HL-60 (cell line): ENCODE results near the gene ERGIC1.

ENCODE experiments used
- DNase-seq, 2 experiments: peaks; one replicate each; pipeline ENCODE4 v3.0.0-alpha.2; 2010 to 2020; ENCODE audit warnings: low read depth in 1 of 2, low spot score in 1 of 2
- H3K27ac ChIP-seq: fragments of 250-450 bp; sonication (Bioruptor Pico); replicated peaks from 2 replicates; pipeline ENCODE4 v1.5.1; 2020; ENCODE audit warnings: mild to moderate bottlenecking, moderate library complexity
- H3K27me3 ChIP-seq: fragments of 250-450 bp; sonication (Bioruptor Pico); 2 replicates; pipeline ENCODE4 v1.5.1; 2021; ENCODE audit warnings: mild to moderate bottlenecking, moderate library complexity; ENCODE audit not compliant: insufficient read depth, poor library complexity, severe bottlenecking
- H3K4me3 ChIP-seq: replicated peaks from 2 replicates; pipeline ENCODE4 v1.5.1; 2011; ENCODE audit warnings: mild to moderate bottlenecking, control low read depth, low read length; ENCODE audit not compliant: insufficient read depth
- GABPA ChIP-seq: IDR thresholded peaks from 2 replicates; pipeline ENCODE4 v1.6.1; 2012; ENCODE audit warnings: low read depth
- POLR2AphosphoS5 ChIP-seq: IDR thresholded peaks from 2 replicates; pipeline ENCODE4 v1.6.1; 2012; ENCODE audit warnings: low read depth
- SPI1 ChIP-seq: IDR thresholded peaks from 2 replicates; pipeline ENCODE4 v1.6.1; 2012; ENCODE audit warnings: low read depth, mild to moderate bottlenecking, borderline replicate concordance
- TF ChIP-seq, protein P1 (sequence below): IDR thresholded peaks from 2 replicates; pipeline ENCODE4 v1.6.1; 2012; ENCODE audit warnings: low read depth; ENCODE audit not compliant: insufficient replicate concordance
- TF ChIP-seq, protein P2 (sequence below): IDR thresholded peaks from one replicate; pipeline ENCODE4 v1.5.1; 2011; ENCODE audit warnings: low read length, control low read depth, inconsistent platforms; ENCODE audit not compliant: insufficient read depth

Gene ERGIC1

DNA sequence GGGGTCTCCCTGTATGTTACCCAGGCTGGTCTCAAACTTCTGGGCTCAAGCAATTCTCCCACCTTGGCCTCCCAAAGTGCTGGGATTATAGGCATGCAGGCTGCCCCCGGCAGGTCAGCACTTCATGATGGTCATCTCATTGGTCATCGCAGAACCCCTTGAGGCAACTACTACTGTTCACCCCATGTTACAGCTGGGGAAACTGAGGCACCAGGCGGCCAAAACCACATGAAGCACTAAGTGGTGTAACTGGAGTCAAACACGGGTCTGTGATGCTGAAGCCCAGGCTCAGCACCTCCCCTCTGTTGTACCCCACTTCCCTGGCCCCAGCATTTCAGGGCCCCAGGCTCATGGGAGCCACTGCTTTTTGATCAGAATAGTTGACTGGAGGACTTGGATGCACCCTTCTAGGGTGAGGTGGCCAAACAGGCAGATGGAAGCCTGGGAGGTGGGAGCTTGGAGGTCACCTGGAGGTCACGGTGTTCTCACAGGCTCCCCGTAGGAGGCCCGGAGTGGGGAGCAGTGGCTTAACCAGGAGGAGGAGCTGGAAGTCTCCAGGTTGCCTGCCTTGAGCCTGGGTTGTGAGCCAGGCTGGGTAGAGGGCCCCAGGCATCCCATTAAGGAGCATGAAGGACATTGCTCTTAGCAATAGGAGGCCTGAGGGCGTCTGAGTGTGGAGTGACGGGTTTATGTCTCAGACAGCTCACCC is 67.9 kb downstream of the ERGIC1 start:
- Histone ChIP-seq H3K27me3 (no peaks in the 10 kb centered on the region), H3K27ac (no peak overlapping the region), H3K4me3 (no peak overlapping the region)
- TF ChIP-seq GABPA: no peak
- no peak for TF ChIP-seq POLR2AphosphoS5
- DNase-seq: no peak

GRCh38 chr5:172902497-172903472 is 68.7 kb downstream of the ERGIC1 start:
- Histone ChIP-seq H3K27me3 (no peaks in the 10 kb centered on the region), H3K27ac (no peak overlapping the region), H3K4me3 (no peak overlapping the region)
- DNase-seq: peak in 1 of 2 experiments; percentile 38
- TF ChIP-seq GABPA (no peak), SPI1 (no peak), POLR2AphosphoS5 (no peak)
- TF ChIP-seq, protein P1, sequence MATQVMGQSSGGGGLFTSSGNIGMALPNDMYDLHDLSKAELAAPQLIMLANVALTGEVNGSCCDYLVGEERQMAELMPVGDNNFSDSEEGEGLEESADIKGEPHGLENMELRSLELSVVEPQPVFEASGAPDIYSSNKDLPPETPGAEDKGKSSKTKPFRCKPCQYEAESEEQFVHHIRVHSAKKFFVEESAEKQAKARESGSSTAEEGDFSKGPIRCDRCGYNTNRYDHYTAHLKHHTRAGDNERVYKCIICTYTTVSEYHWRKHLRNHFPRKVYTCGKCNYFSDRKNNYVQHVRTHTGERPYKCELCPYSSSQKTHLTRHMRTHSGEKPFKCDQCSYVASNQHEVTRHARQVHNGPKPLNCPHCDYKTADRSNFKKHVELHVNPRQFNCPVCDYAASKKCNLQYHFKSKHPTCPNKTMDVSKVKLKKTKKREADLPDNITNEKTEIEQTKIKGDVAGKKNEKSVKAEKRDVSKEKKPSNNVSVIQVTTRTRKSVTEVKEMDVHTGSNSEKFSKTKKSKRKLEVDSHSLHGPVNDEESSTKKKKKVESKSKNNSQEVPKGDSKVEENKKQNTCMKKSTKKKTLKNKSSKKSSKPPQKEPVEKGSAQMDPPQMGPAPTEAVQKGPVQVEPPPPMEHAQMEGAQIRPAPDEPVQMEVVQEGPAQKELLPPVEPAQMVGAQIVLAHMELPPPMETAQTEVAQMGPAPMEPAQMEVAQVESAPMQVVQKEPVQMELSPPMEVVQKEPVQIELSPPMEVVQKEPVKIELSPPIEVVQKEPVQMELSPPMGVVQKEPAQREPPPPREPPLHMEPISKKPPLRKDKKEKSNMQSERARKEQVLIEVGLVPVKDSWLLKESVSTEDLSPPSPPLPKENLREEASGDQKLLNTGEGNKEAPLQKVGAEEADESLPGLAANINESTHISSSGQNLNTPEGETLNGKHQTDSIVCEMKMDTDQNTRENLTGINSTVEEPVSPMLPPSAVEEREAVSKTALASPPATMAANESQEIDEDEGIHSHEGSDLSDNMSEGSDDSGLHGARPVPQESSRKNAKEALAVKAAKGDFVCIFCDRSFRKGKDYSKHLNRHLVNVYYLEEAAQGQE: no peak
- TF ChIP-seq, protein P2, sequence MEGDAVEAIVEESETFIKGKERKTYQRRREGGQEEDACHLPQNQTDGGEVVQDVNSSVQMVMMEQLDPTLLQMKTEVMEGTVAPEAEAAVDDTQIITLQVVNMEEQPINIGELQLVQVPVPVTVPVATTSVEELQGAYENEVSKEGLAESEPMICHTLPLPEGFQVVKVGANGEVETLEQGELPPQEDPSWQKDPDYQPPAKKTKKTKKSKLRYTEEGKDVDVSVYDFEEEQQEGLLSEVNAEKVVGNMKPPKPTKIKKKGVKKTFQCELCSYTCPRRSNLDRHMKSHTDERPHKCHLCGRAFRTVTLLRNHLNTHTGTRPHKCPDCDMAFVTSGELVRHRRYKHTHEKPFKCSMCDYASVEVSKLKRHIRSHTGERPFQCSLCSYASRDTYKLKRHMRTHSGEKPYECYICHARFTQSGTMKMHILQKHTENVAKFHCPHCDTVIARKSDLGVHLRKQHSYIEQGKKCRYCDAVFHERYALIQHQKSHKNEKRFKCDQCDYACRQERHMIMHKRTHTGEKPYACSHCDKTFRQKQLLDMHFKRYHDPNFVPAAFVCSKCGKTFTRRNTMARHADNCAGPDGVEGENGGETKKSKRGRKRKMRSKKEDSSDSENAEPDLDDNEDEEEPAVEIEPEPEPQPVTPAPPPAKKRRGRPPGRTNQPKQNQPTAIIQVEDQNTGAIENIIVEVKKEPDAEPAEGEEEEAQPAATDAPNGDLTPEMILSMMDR: no peak

DNA sequence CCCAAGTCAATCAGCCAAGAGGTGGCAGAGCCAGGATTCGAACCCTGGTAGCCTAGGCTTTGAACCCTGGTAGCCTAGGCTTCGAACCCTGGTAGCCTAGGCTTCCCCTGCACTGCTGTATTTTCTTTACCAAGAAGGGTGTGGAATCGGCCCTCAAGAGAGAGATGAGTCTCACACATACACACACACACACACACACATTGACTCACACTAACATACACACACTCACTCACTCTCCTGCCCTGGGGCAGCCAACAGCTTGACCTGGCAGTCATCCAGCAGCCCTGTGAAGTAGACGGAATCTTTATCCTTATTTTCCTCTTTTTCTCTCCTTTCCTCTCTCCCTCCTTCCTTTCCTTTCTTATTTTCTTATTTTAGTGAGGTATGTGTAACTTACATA is 69.7 kb downstream of the ERGIC1 start:
- H3K27ac ChIP-seq: no peak overlapping the region
- DNase-seq: no peak
- no peak for TF ChIP-seq POLR2AphosphoS5
- TF ChIP-seq, protein P1: no peak
- TF ChIP-seq, protein P2: no peak

GRCh38 chr5:172904312-172904642 is 70.2 kb downstream of the ERGIC1 start:
- H3K27ac ChIP-seq: no peak overlapping the region
- H3K4me3 ChIP-seq: no peak overlapping the region
- TF ChIP-seq POLR2AphosphoS5: no peak
- DNase-seq: no peak
- no peaks in the 10 kb centered on the region for H3K27me3 ChIP-seq

More for the DNA sequence above, 69.7 kb downstream of the ERGIC1 start:
- no peak overlapping the region for H3K4me3 ChIP-seq
- H3K27me3 ChIP-seq: no peaks in the 10 kb centered on the region
